CD1c-positive myeloid dendritic cell (primary cell): ENCODE results near the gene CEMIP.

Experiments used
- DNase-seq: peaks from one replicate; pipeline ENCODE4 v3.0.0-alpha.2; 2016; ENCODE audit errors: extremely low spot score

The CEMIP gene

DNA sequence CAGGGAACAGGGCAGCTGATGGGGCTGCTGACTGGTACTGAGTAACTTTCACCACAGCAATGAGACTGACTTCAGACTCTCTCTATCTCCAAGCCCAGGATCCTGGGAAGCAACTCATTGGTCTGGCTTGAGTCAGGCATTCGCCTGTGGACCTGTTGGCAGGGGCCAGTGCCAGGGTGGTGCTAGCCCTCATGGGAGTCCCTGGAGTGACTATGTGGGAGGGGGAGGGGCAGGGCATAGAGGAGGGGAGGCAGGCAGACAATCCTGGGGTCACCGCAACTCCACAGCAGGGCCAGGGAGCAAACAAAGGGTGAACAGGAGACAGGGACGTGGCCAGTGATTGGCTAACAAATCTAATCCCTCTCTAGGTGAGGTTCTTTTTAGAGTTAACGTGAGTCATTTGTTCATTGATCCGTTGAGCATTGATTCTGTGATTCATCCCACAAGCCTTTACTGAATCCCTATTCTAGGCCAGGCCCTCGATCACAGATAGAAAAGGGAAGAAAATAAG is 71.8 kb downstream of the CEMIP start:
- DNase-seq = no peak

DNA sequence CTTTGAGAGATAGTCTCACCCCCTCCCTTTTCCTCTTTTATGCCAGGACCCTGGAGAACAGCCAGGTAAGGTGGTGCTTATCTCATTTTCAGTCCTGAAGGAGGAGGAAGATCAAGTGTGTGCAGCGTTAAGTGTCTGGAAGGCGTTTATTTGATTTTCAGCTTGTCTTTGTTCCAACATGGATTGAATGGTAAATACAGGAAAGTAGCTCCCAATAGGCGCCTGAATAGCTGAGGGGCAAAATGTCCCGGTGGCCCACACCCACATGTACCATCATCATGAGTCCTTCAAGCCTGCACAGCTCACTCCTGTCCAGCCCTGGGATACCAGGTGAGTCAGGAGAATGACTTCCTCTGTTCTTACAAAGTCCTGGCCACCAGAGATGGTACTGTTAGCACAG is 73.5 kb downstream of the CEMIP start:
- no peak for DNase-seq

DNA sequence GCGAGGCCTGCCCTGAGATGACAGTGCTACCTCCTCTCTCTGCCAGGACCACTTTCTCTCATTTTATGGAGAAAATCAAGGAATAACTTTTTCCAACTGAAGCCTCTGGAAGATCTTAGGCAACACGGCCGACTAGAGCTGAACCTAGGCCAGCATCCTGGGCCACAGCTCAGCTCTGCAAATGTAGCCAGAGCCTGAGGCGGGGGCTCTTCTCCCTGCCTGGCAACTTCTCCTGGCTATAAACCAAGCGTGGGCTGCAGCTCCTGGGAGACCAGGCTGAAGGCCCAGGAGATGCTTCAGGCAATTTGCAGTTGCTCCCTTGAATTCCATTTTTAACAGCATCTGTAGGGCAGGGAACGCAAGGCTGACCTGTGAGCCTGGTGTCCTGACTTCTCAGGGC is 74.9 kb downstream of the CEMIP start:
- DNase-seq = no peak

DNA sequence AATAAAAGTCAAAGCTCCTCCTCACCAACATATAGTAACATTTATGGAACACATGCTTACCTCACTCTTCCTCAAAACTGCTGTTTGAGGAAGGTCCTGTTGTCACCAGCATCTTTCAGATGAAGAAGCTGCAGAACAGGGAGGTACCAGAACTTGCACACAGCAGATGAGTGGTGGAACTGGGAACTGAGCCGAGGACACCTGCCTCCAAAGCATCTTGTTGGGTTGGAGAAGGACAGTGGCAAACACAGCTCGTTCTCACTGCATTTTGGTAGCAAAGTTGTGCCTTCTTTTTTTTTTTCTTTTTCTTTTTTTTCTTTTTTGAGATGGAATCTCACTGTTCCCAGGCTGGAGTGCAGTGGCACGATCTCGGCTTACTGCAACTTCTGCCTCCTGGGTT is 76.0 kb downstream of the CEMIP start:
- DNase-seq = no peak

DNA sequence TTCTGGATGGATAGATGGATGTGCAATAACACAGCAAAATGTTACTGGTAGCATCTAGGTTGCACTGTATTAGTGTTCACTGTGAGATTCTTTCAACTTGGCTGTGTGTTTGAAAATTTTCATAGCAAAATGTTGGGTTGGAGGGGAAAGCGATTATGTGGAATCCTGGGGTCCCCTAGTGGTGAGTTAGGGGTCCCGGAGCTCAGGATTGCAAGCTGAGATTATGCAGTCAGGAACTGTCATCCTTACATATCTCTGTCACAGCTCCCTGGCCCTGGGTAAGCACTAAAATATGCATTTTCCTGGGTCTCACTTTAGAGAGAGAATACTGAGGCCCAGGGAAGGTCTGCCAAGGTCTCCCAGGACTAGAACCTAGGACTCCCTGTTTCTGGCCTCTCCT is 77.2 kb downstream of the CEMIP start:
- no peak for DNase-seq

DNA sequence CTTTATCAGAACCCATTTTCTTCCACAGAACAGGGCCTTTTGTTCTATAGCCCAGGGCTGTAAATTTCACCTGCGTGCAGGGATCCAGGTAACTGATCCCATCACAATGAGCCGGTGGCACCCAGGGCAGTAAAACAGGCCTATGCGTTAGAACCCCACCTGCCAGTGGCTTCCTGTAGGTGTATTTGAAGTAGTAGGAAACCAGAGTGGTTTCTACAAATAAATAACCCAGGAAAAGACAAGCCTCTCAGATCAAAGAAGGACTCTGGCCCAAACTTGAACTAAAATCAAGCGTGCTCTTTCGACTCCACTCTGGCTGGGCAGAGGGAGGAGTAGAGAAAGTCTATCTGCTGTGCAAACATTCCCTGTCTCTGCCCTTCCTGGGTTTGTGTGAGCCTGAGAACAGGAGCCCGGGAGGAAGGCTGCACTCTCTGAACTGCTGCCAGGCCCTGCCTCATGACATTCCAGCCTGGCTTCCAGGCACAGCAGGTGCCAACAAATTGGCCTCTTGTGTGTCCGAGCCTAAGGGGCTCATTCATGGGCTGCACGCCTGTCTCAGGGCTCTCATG is 77.7 kb downstream of the CEMIP start:
- no peak for DNase-seq

DNA sequence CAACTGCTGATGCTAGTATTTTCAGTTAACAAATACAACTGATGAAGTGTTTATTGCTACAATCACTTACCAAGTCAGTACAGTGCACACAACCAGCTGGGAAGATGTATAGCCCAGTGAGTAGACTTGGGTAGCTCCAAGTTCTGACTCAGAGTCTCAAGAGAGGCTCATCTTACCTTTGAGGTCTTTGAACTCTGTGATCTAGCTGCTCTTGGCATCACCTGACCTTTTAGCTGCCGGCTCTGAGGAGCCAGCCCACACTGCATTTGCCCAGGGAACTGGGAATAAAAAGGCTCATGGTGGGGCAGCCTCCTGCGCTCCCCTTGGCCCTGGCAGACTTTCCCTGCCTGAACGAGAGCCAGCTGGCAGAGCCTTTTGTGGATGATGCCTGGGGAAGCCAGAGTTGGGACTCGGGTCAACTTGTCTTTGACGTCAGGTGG is 82.6 kb downstream of the CEMIP start:
- DNase-seq = no peak

DNA sequence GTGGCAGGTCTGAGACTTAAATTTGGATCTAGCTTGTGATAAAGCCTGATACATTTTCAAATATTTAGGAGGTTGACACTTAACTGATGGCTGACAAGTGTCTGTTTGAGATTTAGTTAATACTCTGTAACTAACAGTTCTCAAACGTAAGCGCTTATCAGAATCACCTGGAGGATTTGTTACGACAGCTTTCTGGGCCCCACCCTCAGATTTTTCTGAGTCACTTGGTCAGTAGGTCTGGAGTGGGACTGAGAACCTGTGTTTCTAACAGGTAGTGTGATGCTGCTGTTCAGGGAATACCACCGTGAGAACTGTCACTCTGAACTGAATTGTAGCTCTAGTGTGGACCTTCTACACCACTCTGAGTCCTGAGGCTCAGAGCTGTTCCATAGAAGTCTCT is 85.5 kb downstream of the CEMIP start:
- no peak for DNase-seq

DNA sequence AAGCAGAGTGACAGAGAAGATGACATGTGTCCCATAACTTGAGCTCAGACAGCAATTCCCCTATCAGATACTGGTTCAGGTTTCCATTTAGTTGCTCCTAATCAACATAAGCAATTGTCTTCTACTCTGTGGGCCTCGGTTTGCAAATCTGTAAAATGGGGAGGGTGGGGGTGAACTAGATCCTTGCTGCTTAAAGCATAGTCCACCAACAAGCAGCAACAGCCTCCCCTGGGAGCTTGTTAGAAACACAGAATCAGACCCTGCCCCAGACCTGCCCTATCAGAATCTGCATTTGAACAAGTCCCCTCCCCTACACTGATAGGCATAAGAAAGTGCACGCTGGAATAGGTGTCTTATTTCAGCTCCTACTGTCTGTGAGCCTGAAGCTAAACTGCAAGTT is 87.8 kb downstream of the CEMIP start:
- DNase-seq = no peak

DNA sequence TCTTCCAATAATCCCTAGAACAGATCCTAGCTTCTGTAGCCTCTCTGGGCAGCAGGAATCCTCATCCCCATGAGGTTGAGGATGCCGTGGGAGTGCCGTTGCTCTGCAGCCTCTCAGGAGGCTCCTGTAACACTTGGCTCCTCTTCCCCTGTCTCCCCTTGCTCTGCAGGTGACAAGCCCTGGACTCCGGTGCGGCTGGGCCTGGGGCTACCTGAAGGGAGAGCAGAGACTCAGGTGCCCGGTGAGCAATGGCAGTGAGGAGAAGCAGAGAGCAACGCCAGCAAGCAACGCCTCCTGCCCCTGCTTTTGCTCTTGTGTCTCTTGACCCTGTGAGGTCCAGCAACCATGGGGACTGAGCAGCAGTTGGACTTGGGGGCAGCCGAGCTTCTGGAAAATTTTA is 91.2 kb downstream of the CEMIP start:
- DNase-seq = no peak

DNA sequence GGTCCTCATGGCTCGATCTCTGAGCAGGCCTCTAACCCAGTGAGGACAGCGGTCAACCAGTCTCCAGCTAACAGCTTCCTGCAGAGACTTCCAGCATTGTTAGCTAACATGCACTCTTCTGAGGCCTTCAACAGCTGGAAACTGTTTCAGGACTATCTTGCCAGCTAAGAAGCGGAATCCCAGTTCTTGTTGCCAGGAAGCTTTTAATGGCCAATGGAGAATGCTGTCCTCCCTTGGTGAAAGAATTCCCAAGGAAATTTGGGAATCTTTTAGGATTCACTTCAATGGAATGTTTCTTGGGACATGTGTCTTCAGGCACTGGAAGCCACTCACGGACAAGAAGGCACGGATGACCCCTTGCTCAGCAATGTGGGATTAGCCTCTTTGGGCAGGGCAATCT is 91.7 kb downstream of the CEMIP start:
- no peak for DNase-seq

DNA sequence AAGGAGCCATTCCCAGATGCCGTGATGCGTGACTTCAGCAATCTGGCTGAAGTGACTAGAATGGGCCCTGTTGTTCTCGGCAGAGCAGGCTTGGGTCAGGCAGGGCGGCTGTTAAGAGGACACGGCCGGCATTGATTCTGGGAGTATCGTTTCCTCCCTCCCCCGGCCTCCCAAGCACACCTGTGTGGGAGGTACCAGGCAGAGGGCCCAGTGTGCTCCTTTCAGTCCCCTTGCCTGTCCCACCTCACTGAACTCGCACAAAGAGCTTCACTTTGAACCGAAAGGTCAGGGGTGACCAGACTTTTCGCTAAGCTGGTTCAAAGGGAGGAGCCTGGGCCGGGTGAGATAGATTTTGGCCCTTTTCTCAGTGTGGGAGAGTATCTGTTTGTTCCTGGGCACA is 92.7 kb downstream of the CEMIP start:
- DNase-seq = no peak

DNA sequence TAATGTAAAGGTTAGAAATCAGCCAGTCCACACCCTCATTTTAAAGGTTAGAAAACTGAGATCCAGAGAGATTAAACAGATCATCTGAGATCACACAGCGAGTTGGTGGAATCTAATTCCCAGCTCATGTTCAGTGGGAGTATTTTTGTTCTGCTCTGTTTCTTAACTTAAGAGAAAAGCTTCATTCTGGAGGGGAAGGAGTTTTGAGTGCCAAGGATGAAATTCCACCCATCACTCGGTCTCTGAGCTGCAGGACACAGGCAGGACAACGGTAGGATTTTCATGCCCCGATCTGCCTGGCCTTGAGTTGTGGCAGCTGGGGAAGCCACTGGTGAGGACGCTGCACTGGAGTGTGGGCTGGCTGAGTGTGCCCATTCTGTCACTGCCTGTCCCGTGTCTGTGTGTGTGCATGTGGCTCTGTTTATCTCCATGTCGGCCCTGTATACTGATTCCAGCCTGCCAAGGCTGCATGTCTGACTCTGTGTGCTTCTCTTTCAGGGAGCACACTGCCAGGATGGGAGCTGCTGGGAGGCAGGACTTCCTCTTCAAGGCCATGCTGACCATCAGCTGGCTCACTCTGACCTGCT is 94.3 kb downstream of the CEMIP start:
- no peak for DNase-seq

DNA sequence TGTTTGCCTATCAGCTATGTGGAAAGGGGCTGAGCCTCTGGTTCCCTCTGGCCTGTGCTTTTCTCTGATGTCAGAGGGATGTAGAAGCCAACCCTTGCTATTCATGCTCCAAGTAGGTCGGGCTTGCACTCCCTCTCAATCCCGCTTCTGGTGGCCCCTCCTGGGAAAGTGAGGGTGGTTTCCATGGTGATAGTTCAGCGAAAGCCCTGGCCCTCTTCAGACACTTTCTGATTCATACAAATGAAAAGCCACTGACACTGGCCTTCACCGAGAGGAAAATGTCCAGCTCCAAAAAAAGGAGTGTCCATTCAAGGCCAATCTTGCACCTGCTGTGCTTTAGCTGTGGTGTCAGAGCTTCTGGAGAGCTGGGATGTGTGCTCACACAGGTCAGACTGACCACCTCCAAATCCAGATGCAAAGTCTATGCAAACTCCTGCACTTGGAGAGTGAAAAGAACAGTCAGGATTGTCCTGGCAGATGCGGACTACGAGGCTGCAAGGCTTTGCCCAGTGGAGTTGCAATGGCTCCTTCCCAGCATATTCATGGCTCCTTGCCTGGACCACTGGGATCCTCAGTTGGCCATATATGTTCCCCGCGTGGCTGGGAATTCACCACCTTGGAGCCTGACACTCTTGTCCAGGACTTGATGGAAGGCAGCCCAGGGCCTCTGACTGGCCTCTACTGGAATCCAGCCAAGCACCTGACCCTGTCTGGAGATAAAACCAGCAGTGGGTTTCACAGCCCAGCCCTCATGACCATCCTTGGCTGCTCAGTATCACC is 96.6 kb downstream of the CEMIP start:
- DNase-seq = no peak

DNA sequence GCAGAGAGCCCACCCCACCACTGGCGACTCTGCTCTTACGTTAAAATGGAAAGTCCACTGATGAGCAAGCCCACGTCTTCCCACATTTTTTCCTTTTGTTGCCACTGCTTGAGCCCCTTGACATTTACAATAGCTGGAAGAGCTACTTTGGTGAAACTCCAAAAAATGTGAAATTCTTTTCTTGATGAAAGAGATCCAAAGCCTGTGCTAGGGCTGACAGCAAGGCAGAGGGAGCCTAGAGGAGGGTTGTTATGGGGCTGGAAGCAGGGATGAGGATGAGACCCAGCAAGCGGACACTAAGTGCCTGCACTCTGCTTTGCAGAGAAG is 97.1 kb downstream of the CEMIP start:
- no peak for DNase-seq

DNA sequence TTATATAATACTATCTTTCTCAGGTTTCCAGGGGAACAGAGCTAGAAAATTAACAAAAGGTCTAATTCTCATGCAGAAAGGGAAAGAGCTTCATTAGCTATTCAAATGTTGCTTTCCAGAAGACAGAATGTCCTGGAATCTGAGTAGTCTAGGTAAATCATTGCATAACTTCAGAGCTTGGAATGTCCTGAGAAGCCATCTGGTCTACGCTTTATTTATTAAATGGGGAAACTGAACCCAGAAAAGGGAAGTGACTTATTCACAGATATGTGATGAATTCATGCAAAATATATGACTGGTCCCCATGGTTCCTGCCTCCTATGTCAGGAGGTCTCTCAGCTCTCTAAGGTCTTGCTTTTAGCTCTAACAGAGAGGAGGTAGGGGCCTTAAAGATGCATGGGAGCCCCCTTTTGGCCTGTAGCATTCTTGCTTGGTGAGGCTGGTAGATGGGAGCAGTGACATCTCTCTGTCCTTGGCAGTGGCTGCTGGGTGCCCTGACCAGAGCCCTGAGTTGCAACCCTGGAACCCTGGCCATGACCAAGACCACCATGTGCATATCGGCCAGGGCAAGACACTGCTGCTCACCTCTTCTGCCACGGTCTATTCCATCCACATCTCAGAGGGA is 99.2 kb downstream of the CEMIP start:
- DNase-seq = peak; percentile 29

DNA sequence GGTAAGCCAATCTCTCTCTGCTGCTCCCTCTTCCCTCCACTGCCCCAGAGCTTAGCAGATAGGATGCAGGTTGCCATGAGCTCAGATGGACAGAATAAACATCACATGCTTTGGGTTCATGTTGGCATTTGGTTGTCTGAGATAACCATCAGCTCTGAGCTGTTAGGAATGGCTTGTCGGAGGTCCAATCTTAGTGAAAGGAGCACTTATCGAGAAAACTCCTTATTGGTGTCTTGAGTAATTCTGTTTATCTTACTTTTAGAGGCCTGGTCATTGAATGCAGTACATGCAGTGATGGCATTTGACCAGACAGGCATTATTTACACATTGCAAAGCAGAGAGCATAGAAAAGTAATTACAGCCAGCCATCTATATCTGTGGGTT is 99.7 kb downstream of the CEMIP start:
- DNase-seq = no peak

DNA sequence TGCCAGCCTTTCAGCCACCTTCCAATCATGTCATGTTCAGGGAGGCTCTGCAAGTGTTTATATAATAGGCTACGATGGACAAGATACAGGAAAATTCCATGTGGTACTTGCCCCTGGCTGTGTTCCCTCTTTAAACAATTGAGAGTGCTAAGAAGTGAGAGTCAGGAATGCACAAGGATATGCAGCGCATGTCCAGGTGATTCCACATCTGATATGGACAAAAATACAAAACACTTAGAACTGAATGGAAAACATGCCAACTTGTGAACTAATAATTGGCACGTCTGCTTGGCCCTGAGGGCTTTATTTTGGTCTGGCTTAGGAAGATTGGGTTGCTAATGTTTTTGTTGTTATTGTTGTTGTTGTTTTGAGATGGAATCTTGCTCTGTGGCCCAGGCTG is 100.9 kb downstream of the CEMIP start:
- no peak for DNase-seq

DNA sequence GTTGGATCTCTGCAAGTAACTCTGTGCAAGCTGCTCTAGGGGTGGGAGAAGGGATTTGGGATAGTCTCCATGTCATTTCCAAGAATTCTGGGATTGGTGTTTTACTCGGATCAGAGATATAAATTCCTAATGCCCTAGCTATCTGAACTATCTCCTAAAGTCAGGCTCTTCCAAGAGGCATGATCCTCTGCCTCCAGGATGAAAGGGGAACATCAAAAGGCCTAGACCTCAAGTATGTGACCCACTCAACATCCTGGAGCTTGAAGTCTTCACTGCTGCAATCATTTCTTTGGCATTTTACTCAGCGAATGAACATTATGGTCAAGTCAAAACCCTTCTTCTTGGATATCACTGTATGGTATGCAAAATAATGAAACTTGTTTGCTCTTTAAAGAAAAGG is 104.5 kb downstream of the CEMIP start:
- no peak for DNase-seq

DNA sequence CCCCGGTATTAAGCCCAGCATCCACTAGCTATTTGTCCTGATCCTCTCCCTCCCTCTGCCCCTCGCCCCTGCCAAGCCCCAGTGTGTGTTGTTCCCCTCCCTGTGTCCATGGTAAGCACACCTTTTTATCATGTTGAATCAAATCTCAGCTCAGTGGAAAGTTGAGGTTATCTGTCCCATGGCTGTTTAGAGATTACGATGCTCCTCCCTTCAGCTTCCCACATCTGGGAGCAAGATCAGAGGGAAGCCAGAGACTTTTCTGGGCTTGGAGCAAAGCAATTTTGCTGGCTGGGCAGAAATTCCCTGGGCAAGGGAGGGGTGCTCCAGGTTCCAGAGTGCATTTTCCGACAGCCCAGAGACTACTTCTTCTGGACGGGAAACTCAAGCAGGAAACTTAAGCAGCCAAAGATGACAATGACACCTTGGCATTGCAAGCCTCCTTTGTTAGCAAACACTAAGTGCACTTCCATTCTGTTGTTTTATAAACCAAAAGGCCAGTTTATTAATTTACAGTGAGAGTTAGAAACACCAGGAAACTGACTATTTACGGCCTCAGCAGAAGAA is 105.9 kb downstream of the CEMIP start:
- no peak for DNase-seq

DNA sequence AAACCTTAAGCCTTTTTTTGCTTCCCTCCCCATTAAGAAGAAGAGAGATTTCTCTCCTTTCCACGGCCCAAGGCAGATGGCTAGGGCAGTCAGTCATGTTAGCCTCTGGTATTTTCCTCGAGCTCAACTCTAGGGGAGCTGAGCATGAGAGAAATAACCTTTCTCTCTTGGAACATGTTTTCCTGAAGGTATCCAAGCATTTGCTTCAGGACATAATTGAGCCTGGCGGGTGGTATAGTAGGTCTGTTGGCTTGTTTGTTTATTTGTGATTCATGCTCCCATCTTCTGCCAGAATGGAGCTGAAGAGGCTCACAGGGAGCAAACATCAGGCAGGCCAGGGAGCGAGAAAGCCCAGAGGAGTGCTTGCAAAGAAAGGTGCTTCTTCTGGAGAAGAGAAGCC is 108.0 kb downstream of the CEMIP start:
- DNase-seq = no peak

DNA sequence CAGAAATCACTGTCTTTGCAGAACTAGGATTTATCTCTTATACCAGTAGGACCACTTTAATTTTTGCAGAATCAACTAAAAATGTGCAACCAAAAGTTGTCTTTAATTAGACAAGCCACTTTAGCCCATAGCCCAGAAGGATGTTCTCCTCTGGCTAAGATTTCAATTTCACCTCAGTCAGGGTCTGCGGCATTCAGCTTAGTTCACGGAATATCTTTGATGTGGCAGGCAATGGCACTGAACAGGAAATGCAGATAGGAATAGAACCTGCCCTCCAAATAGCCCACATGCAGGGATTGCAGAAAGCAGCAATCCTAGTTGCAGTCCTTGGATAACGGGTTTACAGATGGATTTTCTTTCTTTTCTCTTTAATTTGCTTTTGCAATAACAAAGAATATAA is 109.7 kb downstream of the CEMIP start:
- no peak for DNase-seq
